ENCODE results near the gene ZNF570.

- TF ChIP-seq CTCF (IDR thresholded peaks at IDR 0.05), result no peak
- TF ChIP-seq POLR2A (IDR thresholded peaks at IDR 0.05), result no peak
These were observed 68.3 kb downstream of the ZNF570 start for GRCh38 chr19:37537391-37537947.
